Stimulated activated CD4-positive, alpha-beta T cell treated with anti-CD3 and anti-CD28 coated beads, Interleukin-1b, Interleukin-23, amount 100 ng/mL, for 1 hour (primary cell): ENCODE measurements around the gene CAMK1G.

Experiments
- DNase-seq, 2 donors: peaks; one replicate each; pipeline ENCODE4 v3.0.0-alpha.2; 2020; ENCODE audit warnings: low read depth in 2 of 2

Gene CAMK1G

DNA sequence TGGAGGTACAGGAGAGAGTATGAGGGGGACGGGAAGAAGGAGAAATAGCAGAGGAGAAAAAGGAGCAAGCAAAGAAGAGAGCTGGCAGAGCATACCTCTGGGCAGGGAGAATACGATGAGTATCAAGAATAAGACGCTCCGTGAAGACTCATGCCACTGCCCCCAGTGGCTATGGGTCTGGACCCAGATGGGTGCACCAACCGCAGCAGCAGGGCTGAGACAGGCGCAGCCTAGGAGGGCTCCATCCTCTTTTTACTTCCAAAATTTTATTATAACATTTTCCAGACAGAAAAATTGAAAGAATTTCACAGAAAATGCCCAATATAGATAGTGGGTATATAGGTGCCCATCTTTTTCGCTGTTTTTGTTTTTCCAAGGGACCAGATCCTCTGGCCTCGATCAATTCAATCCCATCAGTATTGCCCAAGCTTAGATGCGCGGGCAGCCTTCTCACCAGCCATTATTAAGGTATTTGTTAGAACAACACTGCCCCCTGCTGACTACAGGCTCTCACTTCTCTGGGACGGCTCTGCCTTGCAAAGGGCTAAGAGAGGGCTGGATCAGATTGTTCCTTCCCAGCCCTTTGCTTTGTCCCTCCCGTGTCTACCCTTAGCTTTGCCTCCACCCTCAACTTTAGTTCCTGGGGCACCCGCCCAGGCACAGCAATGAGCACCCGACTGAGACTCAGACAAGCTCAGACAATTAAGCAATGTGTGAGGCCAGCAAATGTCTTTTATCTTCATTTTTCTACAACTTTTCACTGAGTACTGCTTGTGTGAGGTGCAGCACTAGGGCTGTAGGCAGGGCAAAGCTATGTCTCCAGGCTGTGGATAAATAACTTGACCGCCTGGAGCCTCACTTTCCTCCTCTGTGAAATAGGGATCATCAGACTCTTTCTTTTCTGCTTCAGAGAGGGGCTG lies 17.5 kb upstream of the CAMK1G start:
- DNase-seq: peak; percentile 43 to 50

DNA sequence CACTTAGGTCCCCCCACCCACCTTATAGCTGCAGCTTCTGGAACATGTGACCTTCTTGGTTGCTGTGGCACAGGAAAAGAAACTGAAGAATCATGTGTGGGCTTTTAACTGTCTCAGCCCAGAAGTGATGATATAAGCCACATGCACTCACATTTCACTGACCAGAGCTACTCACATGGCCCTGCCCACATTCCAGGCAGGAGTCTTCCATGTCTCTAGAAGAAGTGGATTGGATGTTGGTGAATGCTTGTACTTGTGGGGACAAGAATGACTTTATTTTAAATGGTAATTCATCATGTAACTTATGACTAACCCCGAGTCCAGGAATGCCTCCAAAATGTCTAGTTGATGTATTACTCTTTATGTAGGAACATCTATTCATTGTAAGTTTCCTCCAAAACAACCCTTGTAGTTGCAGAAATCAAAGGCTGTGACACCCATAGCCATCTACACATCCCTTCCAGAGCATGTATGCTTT lies 15.8 kb upstream of the CAMK1G start:
- no peak for DNase-seq

DNA sequence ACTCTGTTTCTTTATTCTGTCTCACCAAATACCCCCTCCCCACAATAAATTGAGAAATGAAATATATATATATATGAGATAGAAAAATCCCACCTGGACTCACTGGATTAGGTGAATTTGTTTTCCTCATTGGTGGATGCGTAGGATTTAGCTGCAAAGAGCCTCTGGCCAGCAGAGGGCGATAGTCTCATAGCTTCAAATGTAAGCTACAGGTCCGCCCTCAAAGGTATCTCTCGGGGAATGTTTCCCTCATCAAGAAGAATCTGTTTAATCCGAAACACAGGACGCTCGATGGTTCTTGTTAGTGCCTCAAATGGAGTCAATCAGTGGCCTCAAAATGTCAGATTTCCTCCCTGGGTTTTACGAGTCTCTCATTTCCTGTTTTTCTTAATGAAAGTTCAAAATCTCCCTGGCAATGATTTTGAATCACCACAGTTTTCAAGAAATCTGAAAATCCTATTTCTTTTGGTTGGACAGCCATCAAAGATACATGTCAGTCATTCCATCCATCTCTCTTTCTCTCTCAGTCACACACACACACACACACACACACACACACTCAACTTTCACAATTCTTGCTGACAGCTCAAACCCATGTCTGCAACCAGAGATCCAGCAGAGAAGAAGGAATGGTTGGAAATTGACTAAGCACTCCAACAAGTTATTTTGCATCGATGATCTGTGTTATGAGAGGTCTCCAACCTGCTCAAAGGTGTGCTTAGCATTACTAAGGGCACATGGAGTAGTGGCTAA lies 13.9 kb upstream of the CAMK1G start:
- DNase-seq: peak; percentile 36 to 58

DNA sequence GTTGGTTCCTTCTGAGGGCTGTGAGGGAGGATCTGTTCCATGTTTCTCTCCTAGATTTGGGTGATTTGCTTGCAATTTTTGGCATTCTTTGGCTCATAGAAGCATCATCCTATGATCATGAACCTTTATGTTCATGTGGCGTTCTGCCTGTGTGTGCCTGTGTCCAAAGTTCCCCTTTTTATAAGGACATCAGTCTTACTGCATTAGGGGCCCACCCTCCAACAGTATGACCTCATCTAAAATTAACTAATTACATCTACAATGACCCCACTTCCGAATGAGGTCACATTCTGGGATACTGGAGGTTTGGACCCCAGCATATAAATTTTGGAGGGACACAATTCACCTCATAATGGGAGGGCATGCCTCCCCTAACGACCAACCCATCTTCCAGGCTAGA lies 12.8 kb upstream of the CAMK1G start:
- no peak for DNase-seq

DNA sequence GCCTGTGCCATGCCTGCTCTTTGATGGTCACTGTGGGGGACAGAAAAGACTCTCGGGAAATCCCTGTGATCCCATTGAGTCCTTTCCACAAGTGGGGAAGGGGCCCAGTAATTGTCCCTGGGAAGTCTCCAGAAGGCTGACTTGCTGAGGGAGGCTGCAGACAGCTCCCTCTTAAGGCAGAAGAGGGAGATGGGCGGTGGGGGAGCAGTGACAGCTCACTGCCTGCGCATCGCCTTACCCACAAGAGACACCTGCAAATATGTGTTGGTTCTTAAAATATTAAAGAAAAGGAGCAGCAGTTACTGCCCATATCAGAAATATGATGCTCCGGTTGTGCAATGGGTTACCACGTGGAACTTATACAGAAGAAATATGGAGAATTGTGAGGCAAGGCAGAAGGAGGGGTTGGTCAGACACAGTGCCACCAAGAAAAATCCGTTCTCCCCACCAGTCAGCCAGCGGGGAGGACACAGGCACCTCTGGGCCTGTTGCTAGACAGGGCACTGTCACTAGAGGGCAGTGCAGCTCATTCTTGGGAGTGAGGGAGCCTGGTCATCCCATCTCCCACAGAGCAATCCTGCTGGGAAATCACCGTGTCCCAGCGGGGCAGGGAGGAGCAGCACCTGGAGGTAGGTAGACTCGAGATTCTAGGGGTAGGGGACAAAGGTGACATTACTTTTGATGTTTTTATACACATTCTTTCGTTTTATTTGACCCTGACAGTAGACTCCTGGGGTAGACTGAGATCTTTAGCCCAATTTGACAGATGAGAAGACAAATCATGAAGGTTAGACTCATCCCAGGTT lies 6.9 kb upstream of the CAMK1G start:
- DNase-seq: peak; percentile 18 to 56

DNA sequence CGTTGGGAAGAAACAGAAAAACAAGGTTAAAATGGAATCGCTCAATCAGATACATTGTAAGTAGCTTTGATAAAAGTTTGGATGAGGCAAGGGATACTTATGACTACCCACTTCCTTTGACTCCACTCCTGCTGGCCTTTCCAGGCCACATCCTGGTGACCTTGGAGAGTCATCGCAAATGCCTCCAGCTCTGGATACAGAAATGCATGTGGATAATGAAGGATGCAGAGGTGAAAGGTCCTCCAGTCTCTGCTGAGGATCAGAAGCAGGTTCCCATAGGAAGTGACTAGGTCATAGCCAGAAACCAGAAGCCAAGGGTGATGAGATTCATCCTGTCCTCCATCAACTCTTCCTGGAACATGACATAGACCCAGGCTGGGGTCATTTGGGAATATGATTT lies 6.2 kb upstream of the CAMK1G start:
- DNase-seq: no peak

DNA sequence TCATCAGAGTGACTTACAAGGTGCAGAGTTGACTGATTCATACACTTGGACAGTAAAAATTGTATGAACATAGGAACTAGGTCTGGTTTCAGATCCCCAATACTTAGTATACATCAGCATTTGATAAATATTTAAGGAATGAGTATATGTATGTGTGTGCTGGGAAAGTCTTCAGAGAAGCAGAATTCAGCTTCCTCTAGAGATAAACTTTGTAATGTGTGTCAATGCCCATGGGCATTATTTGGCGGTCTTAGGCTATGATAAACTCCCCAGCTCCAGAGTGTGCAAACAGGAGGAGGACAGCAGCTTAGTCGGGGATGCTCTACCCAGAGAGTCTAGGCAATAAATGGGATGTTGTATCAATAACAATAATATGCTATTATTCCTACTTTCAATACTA lies 2.9 kb upstream of the CAMK1G start:
- DNase-seq: no peak

DNA sequence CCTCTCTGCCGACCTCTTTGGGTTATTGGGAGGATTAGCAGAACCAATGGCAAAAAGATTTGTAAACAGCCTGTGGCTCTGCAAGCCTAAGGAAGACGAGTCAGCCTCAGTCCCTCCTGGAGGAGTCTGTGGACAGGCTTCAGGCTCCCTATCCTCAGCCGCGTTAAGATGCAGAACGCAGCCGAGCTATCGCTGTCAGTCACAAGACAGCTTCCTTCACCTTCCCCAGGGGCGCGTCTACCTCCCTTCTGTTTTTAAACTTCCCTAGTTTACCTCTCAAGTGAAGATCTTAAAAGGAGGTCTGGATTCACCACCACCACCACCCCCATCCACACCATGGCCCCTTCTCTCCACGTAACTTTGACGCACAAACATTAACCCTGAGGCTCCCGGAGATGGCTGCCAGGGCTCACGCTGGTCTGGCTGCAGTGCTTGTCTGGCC lies 738 bp downstream of the CAMK1G start:
- DNase-seq: no peak

DNA sequence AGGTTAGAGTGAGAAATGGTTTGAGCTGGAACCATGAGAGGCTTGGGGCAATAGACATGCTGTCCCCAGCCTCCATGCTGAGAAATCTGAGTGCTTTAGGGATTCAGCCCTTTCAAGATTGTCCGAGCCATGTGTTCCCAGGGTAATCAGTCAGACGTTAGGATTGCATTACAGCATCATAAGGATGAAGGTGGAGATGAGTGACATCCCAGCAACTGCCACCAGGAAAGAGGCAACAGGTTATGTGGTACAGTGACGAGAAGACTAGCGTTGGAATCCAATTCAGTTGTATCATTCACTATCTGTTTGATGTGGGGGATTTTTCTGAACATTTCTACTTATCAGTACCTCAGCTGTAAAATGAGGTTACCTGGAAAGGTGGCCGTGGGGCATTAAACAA lies 1.7 kb downstream of the CAMK1G start:
- DNase-seq: no peak

DNA sequence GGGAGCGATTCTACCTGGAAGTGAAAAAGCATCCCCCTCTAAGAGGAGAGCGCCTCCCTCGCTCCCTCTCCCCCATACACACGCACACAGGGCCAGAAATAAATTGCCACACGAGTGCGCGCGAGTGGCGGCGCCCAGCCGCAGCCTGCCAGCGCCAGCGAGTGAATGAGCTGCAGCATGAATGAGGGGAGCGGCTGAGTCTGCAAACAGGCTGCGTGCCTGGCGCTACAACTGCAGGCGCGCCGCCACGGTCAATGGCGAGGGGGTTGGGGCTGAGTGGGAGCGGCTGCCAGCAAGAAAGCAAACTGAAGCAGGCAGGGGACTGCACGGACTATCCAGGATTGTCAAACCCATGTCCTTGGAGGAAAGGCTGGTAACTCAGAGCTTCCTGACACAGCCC lies 2.2 kb downstream of the CAMK1G start:
- no peak for DNase-seq

DNA sequence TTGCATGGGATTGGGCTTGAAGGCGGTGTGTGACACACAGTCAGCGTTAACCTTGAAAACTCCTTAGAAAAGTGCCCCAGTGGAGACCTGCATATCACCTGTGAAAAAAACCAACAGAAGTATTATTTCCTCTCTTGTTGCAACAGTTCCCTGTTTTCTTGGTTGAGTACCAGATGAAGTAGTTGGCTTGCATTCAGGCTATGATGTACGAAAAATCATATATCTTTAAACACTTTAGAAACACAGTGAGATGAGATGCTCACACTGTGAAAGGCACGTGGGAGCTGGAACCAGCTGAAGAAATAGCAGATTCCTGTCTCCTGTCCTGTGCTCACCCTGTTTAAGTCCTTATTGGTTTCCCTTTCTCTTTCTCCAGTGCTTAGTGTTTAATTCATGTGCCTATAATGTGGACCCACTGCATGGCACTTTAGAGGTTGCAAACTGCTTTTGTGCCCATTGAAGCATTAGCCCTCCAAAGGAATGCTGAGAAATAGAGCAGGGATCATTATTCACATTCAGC lies 2.8 kb downstream of the CAMK1G start:
- no peak for DNase-seq

DNA sequence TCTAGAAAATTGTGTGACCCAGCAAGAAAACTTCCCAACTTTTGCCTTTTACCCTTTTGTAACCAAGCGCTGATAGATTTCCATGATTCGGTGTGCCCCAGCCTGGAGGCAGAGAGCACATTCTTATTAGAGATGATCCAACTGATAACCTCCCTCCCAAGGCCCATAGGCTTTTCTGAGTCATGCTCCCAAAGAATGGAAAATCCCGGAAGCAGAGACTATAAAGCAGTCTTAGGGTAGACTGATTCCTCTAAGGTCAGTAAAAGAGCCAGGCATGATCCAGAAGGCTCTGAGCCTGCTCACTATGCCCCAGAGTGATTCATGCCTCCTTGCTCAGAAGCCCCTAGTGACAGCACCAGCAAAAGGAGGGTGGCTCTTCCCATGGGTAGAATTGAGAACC lies 4.3 kb downstream of the CAMK1G start:
- DNase-seq: no peak

DNA sequence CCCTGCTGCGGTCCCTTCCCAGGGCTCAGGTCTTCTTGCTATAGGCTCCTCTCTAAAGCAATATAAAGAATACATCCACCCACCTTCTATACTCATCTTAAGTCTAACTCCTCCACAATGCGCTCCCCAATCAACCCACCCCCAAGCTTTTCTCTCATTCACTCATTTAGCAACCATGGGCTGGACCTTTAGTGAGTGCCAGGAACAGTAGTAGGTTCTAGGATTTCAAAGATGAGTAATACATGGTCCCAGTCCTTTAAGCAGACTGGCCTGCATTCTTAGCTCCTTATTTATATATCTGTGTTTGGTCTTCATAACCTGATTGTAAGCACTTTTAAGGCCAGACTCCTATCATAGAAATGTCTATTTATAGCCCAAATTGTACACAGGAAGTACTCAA lies 5.9 kb downstream of the CAMK1G start:
- DNase-seq: no peak

DNA sequence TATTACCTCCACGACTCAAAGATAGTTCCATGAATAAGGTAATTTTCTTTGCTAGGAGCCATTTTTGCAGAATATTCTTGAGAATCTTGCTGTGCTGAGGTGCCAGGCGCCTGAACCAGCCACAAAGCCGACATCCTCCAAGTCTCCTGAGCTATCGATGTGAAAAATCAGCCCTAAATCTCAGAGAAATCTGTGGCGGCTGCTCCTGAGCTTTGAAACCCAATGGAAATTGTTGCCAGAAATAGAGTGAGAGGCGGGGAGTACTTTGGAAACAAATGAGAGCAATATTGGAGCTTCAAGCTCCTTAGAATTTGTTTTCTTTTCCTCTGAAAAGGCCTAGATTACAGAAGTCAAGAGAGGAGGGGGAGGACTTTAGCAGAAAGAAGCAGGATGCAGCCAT lies 6.3 kb downstream of the CAMK1G start:
- DNase-seq: no peak

DNA sequence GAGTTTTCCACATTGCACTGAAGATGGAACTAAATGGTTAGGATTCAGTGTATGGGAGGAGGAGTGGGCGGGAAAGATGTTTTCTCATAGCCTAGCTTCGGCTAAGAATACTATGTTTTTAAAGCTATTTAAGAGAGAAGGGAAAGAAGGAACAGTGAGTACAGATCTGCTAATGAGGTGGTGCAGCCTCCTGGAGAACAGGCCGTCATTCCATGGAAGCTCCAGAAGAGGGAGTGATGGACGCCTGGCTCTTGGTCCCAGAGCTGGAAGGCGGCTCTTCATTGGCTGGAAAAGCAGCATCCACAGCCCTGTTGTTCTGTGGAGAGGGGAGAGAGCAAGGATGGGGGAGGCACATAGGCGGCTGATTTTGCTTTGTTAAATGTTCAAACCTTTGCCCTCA lies 6.9 kb downstream of the CAMK1G start:
- no peak for DNase-seq

DNA sequence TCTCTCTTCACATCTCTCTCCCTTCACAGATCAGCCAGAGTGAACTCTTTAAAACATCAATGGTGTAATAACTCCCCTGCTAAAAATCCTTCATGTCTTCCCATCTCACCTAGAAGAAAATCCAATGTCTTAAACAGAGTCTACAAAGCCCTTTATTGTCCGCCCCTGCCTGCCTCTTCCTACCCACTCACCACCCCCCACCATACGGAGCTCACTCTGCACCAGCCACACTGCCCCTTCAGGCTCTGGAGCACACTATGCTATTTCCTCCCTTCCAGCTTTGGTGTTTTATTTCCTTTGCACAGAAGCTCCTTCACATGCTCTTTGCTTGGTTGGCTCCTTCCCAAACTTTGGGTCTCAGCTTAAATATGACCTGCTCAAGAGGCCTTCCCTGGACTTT lies 10.2 kb downstream of the CAMK1G start:
- DNase-seq: no peak

DNA sequence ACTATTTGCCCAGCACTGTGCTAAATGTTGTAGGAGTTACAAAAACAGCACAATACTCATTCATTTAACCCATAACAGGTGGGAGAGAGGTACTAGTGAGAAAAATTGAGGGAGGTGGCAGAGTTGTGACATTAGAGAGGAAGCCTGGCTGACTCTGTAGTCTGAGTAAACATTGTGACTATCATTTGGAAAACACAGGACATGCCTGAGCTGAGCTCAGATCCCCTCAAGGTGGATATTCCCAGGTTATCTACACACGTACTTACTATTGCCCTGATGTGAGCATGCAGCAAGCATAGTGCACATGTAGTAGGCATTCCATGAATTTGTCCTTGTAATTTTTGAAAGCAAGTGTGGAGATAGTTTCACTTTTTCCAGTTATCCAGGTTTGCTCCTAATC lies 10.9 kb downstream of the CAMK1G start:
- no peak for DNase-seq

DNA sequence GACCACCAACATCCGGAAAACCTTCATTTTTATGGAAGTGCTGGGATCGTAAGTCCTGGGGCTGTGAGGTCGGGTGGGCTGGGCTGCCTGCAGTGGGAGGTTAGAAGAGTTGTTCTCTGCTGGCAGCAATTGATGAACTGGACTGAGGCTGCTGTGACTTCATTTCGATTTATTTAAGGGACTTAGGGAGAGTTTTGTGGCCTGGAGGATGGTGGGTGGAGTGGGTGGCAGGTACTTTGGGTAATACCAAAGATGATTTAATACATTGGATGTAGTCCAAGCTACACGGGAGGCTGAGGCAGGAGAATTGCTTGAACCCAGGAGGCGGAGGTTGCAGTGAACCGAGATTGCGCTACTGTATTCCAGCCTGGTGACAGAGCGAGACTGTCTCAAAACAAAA lies 11.5 kb downstream of the CAMK1G start:
- DNase-seq: no peak

DNA sequence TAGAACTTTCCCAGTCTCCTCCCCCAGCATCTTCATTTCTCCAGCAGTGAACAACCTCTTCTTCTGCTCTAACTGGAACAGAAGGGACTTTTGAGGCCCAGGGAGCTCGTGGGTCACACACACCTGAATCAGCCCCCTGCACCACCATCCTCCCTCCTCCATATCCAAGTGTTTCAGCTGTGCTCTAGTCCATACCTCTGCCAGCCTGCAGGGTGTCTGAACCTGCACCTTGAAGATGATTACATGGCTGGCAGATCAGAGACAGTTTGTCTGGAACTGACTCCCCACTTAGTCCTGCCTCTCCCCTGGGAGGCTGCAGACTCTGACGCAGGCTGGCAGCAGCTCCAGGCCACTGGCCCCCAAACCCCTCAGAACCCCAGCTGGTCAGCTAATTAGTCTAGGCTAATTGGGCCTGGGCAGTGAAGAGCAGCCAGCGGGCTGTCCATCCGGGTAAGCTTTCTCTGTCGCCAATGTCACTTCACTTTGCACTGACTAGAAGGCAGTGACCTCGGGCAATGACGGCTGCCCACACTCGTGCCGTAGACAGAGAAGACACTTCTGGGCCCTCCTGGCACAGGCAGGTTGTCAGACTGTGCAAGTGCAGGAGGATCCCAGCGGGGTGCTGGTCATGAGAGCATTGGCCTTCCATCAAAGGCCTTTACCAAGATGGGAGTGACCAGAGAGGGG lies 12.2 kb downstream of the CAMK1G start:
- DNase-seq: no peak

DNA sequence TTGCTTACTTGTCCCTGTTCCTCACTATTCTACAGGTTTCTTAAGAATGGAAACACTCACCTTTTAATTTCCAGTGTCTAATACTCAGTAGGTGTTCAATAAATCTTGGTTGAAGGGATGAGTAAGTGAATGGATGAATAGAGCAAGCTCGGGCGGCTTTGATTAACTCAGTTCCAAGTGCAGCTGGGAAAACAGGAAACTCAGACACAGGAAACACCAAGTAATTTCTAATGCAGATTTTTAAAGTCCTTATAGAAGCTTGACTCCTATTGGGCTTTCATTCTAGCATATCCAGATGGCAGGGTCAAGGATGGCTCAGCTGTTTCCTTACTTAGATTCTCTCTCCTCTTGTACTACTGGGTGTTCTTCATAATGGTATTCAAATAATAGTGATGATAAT lies 14.0 kb downstream of the CAMK1G start:
- DNase-seq: no peak

DNA sequence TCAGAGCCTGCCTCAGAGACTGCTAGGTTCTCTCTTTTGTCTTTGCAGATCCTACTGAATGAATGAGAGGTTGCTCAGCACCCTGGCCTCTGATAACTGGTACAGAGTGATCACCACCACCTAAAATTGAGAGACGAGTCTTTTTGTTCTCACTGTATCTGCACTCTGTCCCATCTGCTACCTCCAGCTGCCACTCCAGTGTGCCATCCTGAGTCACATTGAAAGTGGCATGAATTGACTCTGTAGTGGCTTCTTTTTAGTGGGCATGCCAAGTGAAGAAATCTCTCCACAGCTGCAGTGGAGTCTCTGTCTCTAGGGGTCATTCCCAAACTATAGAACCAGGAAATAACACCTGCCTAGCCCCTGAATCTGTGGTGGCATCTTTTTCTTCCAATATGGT lies 14.7 kb downstream of the CAMK1G start:
- DNase-seq: no peak
